NCI-H1694 (cell line): ENCODE data around the gene CLOCK.

ENCODE experiments used
- DNase-seq: peaks from one replicate; lab custom pipeline; 2025; lab: John Stamatoyannopoulos, UW

The CLOCK gene

DNA sequence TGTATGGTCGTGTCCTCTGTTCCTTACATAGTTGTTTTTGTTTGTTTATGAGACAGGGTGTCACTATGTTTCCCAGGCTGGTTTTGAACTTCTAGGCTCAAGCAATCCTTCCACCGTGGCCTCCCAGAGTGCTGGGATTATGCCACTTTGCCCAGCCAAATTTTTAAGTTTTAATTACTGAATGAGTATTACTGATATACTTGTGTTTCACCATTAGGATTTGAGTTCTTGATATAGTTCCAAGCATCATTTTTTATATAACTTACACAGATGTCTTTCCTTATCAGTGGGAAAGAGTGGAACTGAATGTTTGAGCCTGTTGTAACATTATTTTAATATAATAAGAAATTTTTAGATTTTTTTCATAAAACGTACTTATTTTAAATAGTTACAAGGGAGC lies 130.5 kb downstream of the CLOCK start:
- no peak for DNase-seq

DNA sequence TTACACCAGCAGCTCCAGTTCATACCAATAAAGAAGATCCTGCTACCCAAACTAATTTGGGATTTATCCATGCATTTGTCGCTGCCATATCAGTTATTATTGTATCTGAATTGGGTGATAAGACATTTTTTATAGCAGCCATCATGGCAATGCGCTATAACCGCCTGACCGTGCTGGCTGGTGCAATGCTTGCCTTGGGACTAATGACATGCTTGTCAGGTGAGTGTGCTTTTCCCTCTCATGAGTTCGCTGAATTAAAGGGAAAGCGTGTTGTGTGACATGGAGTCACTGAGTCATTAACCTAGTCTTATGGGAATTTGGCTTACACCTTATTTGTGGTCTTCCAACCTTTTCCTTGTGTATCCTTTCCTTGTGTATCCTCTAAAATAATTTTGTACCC lies 135.1 kb downstream of the CLOCK start:
- DNase-seq = no peak

DNA sequence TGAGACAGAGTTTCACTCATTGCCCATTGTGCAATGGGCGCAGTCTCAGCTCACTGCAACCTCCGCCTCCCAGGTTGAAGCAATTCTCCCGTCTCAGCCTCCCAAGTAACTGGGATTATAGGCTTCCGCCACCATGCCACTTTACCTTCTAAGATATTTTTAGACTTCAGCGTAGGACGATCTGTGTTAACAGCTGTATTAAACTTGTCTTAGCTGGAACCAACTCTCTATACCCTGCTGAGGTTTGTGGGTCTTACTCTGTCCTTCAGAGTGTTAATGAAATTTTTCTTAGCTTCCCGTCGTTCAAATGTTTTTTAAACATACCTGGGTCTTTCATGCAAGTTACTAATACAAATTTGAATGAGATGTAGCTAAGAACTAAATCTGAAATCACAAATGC lies 136.3 kb downstream of the CLOCK start:
- DNase-seq = no peak

DNA sequence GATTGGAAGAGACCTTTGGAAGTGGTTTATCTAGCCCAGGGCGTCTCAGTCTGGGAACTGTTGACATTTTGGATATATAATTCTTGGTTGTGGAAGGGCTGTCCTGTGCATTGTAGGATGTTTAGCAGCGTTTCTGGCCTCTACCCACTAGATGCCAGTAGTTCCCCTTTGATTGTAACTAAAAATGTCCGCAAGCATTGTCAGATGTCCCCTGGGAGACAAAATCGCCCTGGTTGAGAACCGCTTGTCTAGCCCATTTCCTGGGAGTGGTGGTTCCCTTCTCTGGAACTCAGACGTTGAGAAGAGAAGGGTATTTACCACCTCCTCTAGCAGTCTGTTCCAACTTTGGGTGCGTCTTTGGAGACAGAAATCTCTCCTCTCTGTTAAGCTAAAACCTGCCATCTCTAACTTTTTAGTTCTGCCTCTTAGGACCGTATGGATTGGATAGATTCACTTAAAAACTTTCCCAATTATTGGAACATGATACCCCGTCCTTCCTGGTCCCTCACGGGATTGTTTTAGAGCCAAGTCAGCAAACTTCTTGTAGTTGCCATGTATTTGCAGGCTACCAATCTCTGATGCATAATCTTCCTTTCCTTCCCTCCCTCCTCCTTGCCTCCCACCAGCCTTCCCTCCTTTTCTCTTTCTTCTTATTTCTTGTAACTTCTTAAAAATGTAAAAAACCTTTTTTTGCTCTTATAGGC lies 137.1 kb downstream of the CLOCK start:
- no peak for DNase-seq

DNA sequence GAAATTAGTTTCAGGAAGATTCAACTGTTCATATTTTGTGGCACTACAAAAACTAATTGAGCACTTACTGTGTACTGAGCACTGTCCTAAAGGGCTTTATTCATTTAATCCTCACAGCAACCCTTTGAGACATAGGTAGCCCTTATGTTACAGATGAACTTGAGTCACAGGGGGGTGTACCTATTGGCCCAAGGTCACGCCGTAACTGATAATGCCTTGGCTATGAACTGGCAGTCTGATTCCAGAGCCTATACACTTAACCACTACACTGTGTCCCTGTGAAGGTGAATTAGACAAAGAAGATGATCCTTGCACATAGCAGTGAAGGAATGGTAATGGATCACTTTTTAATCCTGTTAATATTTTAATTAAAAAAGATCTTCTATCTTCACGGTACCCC lies 138.9 kb downstream of the CLOCK start:
- no peak for DNase-seq

DNA sequence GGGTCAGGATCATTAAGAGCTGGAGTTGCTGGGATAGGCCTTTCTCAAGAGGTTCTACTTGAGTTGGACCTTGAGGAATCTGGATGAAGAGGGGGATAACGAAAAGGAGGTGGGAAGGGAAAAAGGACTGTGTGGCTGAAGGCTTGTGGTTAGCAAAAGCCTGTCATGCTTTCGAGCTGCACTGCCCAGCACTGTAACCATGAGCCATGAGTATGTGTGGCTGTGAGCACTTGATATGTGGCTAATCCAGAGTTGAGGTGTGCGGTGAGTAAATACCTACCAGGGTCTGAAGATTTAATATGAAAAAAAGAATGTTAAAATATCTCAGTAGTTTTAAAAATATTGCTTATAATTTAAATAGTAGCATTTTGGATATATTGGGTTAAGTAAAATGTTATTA lies 139.6 kb downstream of the CLOCK start:
- no peak for DNase-seq

DNA sequence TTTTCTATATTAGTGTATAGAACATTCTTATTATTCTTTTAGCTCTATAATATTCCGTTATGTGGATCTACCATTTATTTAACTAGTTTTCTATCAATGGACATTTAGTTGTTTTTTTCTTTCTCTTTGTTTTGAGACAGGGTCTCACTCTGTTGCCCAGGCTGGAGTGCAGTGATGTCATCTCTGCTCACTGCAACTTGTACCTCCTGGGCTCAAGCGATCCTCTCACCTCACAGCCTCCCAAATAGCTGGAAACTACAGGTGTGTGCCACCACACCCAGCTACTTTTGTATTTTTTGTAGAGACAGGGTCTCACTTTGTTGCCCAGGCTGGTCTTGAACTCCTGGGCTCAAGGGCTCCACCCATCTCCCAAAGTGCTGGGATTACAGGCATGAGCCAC lies 140.2 kb downstream of the CLOCK start:
- DNase-seq = no peak

DNA sequence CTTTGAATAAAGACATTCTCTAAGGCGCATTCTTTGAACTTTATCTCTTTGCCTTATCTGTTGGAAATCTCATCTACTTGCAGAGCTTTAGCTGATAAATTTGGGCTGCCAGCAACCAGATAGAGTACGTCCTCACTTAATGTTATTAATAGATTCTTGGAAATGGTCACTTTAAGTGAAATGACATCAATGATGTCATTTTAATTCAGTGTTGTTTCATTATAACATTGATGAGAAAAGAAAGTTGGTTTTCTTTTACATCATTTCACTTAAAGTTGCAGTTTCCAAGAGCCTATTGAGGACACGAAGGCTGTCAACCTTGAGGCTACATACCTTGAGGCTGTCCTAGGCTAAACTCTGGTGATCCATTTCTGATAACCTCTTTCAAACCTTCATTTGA lies 141.6 kb downstream of the CLOCK start:
- no peak for DNase-seq

DNA sequence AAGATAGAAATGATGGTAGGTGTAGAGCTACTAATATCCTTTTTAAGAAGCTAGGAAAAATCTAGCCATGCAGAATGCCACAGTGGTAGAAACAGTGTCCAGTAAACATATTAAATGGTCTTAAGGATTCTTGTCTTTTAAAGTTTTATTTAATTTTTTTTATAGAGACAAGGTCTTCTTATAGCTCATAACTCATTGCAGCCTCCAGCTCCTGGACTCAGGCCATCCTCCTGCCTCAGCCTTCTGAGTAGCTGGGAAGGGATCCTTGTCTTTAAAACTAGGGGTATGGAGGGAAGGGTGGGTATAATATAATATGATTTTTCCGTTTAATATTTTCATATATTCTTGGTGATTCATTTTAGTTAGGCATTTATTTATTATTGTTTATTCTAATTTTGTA lies 147.1 kb downstream of the CLOCK start:
- no peak for DNase-seq

DNA sequence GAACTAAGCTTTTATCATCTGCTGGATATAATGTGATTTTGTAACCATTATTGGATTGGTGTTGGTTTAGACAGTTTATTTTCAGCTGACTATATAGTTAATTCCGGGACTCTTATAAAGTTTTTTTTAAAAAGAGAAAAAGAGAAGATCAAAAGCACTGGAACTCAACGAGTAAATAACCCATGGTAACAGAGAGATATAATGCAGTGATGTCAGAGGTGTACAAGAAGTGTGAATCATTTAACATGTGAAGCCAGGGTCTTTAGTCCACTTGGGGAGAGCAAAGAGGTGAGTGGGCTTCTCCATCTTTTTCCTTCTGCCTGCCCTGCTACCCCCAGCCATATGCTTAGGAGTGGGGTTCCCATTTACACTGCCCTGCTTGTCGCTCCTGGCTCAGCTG lies 147.7 kb downstream of the CLOCK start:
- no peak for DNase-seq

DNA sequence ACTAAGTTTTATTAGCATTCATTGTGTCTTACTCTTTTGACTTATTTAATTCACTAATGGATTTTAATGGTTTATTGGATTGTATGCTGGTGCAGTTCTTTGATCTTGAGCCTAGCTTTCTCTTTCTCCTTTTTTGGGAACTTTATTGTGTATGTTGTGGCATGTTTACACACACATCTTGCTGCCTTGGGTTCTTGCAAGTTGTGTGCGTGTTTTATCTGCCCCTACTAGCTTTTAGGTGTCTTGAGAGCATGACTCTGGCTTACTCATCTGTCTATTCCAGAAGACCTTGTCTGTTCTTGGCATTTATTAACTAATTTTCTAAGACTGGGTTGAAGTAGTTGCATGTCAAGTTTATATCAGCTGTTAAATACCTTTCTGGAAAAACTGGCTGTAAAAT lies 148.2 kb downstream of the CLOCK start:
- DNase-seq = no peak

DNA sequence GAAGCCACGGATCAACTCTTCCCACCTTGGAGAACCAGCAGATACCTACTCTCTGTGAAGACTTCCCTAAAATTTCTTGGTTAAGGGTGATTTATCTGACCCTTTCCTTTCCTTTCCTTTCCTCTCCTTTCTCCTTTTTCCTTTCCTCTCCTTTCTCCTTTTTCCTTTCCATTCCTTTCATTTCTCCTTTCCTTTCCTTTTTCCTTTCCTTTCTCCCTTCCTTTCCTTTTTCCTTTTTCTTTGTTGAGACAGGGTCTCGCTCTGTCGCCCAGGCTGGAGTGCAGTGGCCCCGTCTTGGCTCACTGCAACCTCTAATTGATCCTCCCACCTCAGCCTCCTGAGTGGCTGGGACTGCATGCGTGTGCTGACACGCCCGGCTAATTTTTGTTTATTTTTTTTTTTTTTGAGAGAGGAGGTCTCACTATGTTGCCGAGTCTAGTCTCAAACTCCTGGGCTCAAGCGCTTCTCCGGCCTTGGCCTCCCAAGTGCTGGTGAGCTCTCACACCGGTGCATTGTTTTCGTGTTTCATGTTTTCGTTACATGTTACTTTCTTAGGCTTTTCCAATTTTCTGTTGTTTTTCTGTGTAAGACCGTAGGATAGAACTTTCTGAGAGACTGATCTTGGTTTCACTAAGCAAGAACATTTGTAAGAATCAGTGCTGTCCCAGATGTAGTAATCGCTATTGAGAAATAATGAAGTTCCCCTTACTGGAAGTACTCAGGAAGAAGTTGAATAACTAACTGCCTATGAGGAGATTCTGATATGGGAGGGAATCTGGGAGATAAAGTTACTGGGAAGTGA lies 149.0 kb downstream of the CLOCK start:
- DNase-seq = no peak

DNA sequence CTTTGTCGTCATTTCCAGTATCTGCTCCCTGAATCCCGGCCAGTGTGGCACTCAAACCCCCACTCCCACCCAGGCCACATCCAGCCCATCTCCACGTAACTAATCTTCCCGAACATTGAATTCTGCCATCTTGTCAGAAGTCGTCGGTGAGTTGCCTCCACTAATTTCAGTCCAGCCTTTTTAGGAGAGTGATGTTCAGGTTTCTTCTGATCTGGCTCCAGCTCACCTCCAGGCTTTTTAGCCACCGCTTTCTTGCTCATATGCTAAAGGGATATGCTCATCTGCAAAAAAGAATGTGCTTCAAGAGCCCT lies 149.6 kb downstream of the CLOCK start:
- DNase-seq = no peak

DNA sequence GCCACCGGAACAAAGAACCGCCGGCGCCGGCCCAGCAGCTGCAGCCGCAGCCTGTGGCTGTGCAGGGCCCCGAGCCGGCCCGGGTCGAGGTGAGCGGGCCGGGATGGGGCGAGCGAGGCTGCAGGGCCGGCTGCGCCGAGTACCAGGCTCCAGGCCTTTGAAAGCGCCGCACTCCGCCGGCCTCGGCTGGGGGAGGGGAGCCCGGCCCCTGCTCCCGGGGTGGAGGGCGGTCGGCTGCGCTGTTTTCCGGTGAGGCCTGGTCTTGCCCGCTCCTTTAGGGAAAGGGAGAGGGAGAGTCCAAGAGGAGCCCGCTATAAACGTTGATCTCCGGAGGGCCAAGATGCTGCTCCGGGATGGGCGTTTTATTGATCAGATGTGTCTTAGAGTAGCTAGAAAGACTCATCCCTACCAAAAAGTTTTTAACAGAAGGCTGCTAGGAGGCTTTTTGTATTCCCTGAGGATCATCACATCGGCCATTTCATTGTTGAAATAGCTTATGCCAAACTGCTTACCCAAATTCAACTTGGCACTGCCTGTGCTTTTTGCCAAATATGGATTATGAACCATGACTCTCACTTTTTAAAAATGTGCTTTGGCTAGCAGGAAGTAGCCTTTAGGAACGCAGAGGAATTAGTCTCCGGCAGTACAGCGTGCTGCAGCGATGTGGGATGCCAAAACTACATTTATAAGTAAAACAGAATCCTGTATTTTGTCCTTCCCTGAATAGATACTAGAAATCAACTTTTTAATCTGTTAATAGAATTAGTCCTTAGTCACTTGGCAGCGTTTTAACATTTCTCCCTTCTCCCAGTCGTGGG lies 150.2 kb downstream of the CLOCK start:
- DNase-seq = no peak

DNA sequence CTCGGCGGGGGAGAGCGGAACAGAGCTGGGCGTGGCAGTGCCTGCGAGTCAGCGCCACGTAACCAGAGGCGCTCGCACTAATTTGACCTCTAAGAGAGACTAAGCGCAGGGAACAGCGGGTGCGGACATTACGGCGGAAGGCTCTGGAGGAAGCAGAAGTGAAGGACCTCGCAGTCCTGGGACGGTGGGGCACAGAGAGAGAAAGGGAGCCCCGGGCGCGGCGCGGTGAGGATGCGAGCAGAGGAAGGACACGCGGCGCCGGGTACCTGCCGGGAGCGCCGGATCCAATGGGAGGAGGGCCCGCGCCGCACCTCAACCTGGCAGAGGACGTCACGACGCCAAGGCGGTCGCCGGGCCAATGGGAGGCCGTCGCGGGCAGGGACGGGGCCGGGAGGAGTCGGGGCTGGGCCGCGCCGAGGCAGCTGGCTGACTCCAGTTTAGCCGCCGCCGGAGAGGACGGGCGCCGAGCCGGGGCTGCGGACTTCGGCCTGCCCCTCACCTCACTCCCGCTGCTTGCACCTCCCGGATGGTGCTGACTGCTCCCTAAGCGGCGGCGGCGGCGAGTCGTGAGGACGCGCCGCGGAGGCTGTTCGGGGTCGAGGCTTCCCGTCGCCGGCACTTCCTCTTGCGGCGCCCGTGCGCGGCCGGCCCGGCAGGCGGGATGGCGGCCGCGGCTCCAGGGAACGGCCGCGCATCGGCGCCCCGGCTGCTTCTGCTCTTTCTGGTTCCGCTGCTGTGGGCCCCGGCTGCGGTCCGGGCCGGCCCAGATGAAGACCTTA lies 151.0 kb downstream of the CLOCK start, which contains the start of gene TMEM165:
TSS of gene TMEM165 (plus strand) at position 429 of the 779 bp plus-strand sequence. CDS start at position 662, 233 bp downstream.
- peak; percentile 43 for DNase-seq

DNA sequence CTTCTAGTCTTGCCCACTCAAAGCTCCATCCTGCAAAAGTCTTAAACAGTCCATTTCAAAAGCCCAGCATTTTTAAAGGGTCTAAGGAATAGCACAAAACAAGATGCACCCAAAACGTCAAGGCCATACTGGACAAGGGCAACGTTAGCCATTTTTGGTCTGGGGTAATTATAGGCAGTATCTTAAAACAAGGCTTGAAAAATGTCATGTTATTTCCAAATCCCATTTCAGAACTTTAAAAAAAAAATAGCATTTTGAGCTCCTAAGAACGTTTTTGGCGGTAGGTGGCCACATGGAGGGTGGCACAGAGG lies 151.5 kb downstream of the CLOCK start:
- no peak for DNase-seq

DNA sequence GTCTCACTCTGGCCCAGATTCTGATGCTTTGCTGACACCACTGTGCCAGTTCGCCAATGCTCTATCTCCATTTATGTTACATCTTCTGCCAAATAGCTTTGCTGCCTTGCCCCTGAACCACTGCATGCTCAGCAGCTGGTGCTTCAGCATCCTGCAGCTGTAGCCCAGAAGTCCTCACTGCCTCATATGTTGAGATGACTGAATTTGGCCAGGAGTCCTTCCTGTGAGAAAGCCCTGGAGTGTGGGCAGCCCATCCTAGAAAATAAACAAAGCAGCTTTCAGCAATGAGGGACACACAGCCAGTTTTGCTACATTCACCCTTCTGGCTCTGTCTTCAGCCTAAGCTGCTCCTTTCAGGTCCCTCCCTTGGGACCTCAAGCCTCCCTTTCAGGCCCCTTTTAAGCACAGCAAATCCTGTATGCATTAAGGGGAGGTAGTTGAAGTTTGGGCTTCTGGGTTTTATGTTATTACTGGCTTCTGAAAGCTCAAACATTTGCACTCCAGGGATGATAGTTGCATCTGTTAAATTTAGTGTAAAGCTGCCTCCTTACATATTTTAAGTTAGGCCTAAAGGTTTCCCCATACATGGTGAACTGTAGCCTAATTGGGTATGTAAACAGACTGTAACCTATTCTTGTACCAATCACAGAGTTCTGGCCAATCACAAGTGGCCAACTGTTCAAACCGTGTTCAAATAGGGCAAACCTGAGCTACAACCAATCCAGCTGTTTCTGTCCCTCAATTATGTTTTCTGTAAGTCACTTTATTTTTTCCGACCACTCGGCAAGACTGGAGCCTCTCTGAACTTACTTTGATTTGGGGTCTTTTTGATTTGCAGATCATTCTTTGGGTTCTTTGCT lies 153.0 kb downstream of the CLOCK start:
- DNase-seq = no peak

DNA sequence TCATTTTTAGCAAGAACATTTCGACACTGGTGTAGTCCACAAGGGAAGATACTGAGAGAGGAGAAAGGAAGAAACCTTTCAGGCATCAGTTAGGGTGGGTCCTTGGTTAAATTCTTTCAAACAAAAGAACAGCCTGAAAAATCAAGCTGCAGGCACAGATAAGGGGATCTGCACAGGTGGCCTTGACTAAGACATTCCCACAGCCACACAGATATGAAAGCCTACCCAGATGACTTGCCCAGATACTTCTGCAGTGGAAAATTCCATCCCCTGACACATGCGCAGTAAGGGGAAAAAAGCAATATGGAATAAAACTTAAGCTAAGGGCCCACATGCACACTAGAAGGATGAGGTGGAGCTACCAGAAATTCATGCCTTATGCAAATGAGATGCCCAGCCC lies 159.9 kb downstream of the CLOCK start:
- no peak for DNase-seq

DNA sequence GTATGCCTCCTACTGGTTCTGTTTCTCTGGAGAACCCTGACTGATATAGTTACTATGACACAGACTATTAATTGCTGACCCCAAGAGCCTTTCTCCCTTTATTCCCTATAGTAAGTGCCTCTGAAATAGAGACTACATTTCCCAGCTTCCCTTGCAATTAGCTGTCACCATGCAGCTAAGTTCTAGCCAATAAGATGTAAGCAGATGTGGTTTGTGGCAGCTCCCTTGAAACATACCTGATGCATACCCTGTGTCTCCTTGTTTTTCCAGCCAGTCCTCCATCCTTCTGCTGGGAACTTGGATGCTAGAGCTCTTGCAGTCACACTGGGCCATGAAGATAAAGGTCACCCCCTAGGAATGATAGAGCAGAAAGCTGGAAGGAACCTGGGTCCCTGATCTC lies 160.6 kb downstream of the CLOCK start:
- no peak for DNase-seq

DNA sequence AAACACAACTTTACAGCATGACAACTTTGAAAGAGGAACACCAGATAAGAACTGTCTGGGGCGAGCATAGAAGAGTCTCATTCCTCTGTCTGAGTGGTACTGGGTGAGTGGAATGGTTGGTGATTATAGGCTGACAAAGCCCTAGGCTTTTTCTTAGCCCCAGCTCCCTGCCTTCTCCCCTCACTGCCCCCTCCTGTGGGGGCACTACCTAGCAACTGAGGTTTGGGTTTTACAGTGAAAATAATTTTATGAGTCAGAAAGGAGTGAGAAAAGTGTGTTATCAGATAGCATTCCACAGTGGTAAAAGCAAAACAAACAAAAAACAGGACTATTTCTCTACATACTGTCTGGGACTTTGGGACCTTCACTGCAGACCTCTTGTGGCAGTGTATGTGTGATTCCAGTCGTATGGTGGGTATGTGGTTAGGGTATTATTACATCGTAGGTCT lies 161.5 kb downstream of the CLOCK start:
- DNase-seq = no peak

DNA sequence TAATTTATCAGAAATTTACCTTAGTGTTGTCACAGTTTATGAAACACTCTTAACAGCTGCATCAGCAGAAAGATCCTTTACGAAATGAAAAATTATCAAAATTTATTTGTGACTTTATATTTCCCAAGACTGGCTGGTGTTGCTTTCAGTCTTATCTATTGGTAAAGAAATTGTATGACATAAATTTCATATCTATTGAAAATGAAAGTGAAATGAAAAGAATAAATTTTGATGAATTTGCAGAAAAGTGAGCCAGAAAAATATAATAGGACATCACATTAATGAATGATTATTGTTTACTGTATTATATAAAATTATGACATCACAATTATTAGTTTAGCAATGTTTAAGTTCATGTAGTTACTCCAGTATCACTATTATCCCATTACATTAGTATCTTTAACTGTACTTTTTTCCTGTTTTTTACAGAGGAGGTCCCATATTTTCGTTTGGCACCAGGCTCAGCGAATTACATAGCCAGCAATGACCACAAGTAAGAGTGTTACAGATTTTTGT lies 164.2 kb downstream of the CLOCK start:
- DNase-seq = no peak
